Heart left ventricle (tissue), 13 donors: ENCODE measurements around the gene SLC9B2.
A peak's percentile ranks its signal among the peaks of the same experiment; 100 is the strongest.

Experiments used
- CTCF ChIP-seq, 12 donors: fragments of 200-600 bp; sonication (generic) in 4 of 12; IDR thresholded peaks; one replicate each; pipeline versions ENCODE4 v1.5.0 to v1.8.0; 2018 to 2022; ENCODE audit warnings: antibody characterized with exemption in 12 of 12, mild to moderate bottlenecking in 5 of 12
- POLR2A ChIP-seq, 2 donors: fragments of 450-650 bp; IDR thresholded peaks; one replicate each; pipeline ENCODE4 v1.6.1; 2017; ENCODE audit warnings: antibody characterized with exemption in 2 of 2, mild to moderate bottlenecking in 2 of 2, moderate library complexity in 2 of 2
- donor health status: ischemic (EF 13 %, LVEDD 7.1; RV severe dilation, severe dysfunction).
- donor health status: DM: no; HTN: yes; CAD: no.
- donor health status: DM: no; HTN: no; CAD: no.
- donor health status: ischemic (EF 25% LVEDD 6.9; RV normal size, moderate dysfunction).
- donor health status: ischemic (EF 25% LVEDD 5.7; RV mildly dilated, moderate dysfunction).
- donor health status: ischemic (EF 35%, LVEDD 5.7; RV mildly dilated, moderate dysfunction).
- donor health status: nonischemic (EF 11% LVEDD 7.7; RV severe dilation, severe dysfunction).
- donor health status: DM: yes; HTN: yes; CAD: no.
- donor health status: PGD.
- donor health status: ischemic (EF 29% LVEDD 5.4; RV normal size, mild dysfunction).
- donor health status: nonischemic (EF 23%, LVEDD 6.1; RV moderate dilation, normal function).

GRCh38 chr4:103019308-103020124 is 57.0 kb downstream of the SLC9B2 start, which contains the start of gene SLC9B1:
- no peak for TF ChIP-seq CTCF (IDR thresholded peaks at IDR 0.05)
- TF ChIP-seq POLR2A (IDR thresholded peaks at IDR 0.05) = peak in 1 of 2 donors; percentile 69
